Stimulated activated memory B cell treated with anti-CD40 and anti-IgM and Interleukin-4, amounts not matched to agents 10 μg/mL and 1 μg/mL and 100 μg/mL, for 72 hours (primary cell): ENCODE results near the gene FCN2.
"Not testable (repeated sequence)": the region's sequence is repeated elsewhere in the genome, so short reads cannot be mapped to it uniquely, and the experiment has no call there.

Experiments used
- ATAC-seq: fragments of 150-1000 bp; cut with Tn5 transposase; 2 replicates; pipeline ENCODE4 v1.10.0; 2021
- H3K27ac Mint-ChIP-seq: one replicate; pipeline ENCODE4 v1.8.0; 2022; ENCODE audit warnings: mild to moderate bottlenecking, mixed read lengths
- H3K27me3 Mint-ChIP-seq: one replicate; pipeline ENCODE4 v1.8.0; 2022; ENCODE audit warnings: mixed read lengths
- H3K36me3 Mint-ChIP-seq: one replicate; pipeline ENCODE4 v1.8.0; 2022; ENCODE audit warnings: mixed read lengths
- H3K4me1 Mint-ChIP-seq: one replicate; pipeline ENCODE4 v1.8.0; 2022; ENCODE audit warnings: mixed read lengths
- H3K4me3 Mint-ChIP-seq: one replicate; pipeline ENCODE4 v1.8.0; 2022; ENCODE audit warnings: mild to moderate bottlenecking, moderate library complexity, mixed read lengths
- H3K9me3 Mint-ChIP-seq: one replicate; pipeline ENCODE4 v1.8.0; 2022; ENCODE audit warnings: mixed read lengths

Gene FCN2

GRCh38 chr9:134855900-134856377 lies 24.7 kb upstream of the FCN2 start:
- peaks cover 8% of the 10 kb centered on the region for H3K36me3 Mint-ChIP-seq
- no peak overlapping the region for H3K27ac Mint-ChIP-seq
- peaks cover 33% of the 10 kb centered on the region for H3K27me3 Mint-ChIP-seq
- H3K4me3 Mint-ChIP-seq = no peak overlapping the region
- H3K9me3 Mint-ChIP-seq = peaks cover 12% of the 10 kb centered on the region
- peaks cover 10% of the 10 kb centered on the region for H3K4me1 Mint-ChIP-seq
- no peak for ATAC-seq

DNA sequence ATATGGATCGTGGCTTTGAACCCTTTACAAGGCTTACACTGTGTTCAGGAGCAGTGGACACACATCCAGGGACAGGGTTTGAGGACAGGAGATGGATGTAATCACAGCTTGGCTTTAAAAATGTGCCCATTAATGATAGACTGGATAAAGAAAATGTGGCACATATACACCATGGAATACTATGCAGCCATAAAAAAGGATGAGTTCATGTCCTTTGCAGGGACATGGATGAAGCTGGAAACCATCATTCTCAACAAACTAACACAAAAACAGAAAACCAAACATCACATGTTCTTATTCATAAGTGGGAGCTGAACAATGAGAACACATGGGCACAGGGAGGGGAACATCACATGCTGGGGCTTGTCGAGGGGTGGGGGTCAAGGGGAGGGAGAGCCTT lies 23.2 kb upstream of the FCN2 start:
- H3K4me3 Mint-ChIP-seq, H3K27ac Mint-ChIP-seq, H3K36me3 Mint-ChIP-seq, ATAC-seq: not testable (repeated sequence)
- peaks cover 33% of the 10 kb centered on the region for H3K27me3 Mint-ChIP-seq
- peaks cover 10% of the 10 kb centered on the region for H3K4me1 Mint-ChIP-seq
- peaks cover 18% of the 10 kb centered on the region for H3K9me3 Mint-ChIP-seq

DNA sequence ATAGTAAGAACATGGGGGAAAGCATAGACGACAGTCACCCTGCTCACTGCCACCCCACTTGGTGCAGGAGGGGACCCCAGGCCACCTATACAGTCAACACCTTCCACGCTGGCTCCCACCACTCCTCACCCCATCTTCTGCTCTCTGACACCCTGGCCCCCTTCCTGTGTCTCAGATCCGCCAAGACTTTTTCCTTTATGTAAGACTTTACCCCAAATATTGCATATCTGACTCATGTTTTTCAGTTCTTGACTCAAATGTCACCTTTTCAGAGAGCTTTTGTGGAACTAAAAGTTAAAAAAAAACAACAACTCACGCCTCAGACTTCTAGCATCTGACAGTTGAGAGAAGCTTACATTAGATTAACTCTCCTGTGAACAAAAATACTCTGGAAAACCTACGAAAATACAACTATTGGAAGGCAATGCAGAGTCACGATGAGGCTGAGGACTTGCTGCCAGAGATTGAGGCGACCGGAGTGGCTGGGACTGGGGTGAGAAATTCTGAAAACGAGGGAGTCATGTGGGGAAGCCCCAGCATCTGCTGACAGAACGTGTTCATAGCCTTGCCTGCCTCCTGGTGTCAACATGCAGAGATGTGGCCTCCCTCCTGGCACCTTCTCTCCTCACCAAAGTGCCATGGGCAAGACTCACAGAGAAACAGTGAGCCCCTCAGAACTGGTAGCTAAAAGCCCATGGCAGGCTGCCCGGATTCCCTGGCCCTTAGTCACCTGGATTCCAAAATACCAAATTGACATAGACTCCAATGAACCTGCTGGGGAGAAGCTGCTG lies 22.4 kb upstream of the FCN2 start:
- Mint-ChIP-seq H3K27ac (peak overlapping the region; percentile 92), H3K9me3 (peaks cover 18% of the 10 kb centered on the region), H3K36me3 (peaks cover 8% of the 10 kb centered on the region), H3K4me1 (peaks cover 10% of the 10 kb centered on the region), H3K4me3 (peak overlapping the region; percentile 52), H3K27me3 (peaks cover 33% of the 10 kb centered on the region)
- ATAC-seq = peak; percentile 85

DNA sequence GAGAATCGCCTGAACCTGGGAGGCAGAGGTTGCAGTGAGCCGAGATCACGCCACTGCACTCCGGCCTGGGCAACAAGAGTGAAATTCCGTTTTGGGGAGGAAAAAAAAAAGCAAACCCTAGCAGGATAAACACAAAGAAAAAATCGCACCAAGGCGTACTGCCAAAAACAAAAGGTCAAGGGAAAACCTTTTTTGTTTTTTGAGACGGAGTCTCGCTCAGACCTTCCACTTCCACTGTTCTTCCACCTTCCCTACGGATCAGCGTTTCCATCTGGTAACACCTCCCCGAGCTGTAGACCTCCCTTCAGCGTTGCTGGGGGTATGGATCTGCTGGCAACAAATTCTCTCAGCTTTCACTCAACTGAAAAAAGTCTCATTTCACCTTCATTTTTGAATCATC lies 20.1 kb upstream of the FCN2 start:
- Mint-ChIP-seq H3K9me3 (peaks cover 18% of the 10 kb centered on the region), H3K4me3 (no peak overlapping the region), H3K36me3 (peaks cover 8% of the 10 kb centered on the region), H3K27me3 (peaks cover 18% of the 10 kb centered on the region), H3K27ac (no peak overlapping the region), H3K4me1 (peaks cover 10% of the 10 kb centered on the region)
- no peak for ATAC-seq

DNA sequence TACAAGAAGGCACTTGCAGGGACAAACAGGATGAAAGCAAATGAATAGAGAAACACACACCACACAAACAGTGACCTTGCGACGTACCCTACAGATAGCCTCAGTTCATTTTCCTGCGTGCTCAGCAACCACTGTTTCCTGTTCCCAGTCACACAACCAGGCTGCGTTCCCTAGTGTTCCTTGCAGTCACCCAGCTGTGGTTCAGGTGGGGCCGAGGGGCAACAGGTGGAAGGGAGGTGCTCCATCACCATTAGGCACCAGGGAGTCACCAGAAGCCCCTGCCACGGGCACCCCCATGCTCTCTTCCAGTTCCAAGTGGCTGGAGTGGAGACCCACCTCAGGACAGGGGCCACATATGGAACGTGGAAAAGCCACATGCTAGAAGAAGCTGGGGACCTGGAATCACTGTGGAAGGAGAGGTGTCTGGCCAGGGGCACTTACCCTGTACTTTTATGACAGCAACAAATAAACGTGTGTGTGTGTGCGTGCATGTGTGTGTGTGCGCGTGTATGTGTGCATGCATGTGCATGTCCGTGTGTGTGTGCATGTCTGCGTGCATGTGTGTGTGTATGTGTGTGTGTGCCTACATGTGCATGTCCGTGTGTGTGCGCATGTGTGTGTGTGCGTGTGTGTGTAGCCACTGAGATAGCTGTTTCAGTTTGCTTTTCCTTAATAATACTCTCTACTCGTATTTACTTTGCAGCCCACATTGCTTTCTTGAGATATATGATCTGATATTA lies 18.8 kb upstream of the FCN2 start:
- ATAC-seq = no peak
- Mint-ChIP-seq H3K4me1 (peaks cover 10% of the 10 kb centered on the region), H3K36me3 (peaks cover 8% of the 10 kb centered on the region), H3K9me3 (peaks cover 18% of the 10 kb centered on the region), H3K27ac (no peak overlapping the region), H3K4me3 (no peak overlapping the region), H3K27me3 (peaks cover 8% of the 10 kb centered on the region)

- no peak for ATAC-seq
- H3K4me1 Mint-ChIP-seq = peaks cover 4% of the 10 kb centered on the region
- peaks cover 7% of the 10 kb centered on the region for H3K27me3 Mint-ChIP-seq
- no peak overlapping the region for H3K4me3 Mint-ChIP-seq
- H3K27ac Mint-ChIP-seq = no peak overlapping the region
- H3K36me3 Mint-ChIP-seq = no peaks in the 10 kb centered on the region
- H3K9me3 Mint-ChIP-seq = peaks cover 11% of the 10 kb centered on the region
Measured at GRCh38 chr9:134863306-134863902, 17.2 kb upstream of the FCN2 start.

DNA sequence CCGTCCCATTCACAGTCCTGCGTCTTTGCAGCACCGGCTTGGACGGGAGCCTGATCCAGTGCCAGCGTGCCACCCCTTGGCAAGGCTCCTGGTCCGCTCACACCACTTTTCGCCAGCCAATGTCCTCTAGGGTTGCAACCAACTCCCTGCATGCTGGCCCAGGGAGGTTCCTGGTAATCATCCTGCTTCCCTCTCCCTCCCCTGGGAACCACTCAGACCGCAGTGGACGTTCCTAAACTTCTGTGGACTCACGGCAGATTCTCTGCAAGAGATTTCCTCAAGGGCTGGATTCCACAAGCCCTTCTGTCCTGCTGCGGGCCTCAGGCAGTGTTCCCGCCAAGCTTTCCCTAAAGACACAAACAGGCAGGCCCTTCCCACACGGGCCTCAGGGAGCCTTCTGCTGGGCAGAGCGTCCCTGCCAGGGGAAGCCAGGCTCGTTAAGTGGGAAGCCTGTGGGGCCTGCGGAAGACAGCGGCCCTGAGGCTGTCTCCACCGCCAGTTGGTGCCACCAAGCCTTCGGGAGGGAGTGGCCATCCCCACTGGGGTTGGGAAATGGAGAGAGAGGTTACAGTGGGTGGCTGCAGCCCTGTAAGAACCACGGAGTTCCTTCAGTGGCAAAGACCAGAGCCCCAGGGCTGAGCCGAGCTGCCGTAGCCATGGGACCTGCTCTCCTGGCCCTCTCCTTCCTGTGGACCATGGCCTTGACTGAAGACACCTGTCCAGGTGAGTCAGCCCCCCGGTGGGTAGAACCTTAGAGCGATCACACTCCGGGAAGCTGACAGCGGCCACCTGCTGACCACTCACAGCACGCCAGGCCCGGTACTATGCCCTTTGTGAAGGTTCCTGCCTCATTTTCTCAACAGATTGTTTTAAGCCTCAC lies 16.4 kb upstream of the FCN2 start:
- no peak for ATAC-seq
- H3K36me3 Mint-ChIP-seq = no peaks in the 10 kb centered on the region
- H3K27me3 Mint-ChIP-seq = peaks cover 15% of the 10 kb centered on the region
- H3K4me1 Mint-ChIP-seq = peaks cover 5% of the 10 kb centered on the region
- no peak overlapping the region for H3K4me3 Mint-ChIP-seq
- H3K9me3 Mint-ChIP-seq = peaks cover 11% of the 10 kb centered on the region
- no peak overlapping the region for H3K27ac Mint-ChIP-seq

DNA sequence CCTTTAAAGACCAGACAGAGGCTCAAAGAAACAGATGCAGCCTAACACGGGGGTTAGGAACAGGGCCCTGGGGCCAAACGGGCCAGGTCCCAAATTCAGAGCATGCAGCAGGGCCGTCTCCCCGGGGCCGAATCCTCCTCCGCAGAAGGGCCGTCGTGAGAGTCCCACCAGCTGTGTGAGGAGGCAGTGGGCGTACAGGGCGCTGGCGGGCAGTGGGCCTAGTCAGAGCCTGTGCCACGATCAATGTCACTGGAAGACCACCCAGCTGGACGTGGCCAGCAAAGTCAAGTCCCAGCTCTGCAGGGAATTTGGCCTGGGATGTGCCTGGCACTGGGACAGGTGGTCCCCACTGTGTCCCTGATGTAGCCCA lies 15.8 kb upstream of the FCN2 start:
- H3K27me3 Mint-ChIP-seq = peaks cover 21% of the 10 kb centered on the region
- H3K36me3 Mint-ChIP-seq = no peaks in the 10 kb centered on the region
- H3K4me3 Mint-ChIP-seq = no peak overlapping the region
- peaks cover 11% of the 10 kb centered on the region for H3K9me3 Mint-ChIP-seq
- H3K4me1 Mint-ChIP-seq = peaks cover 11% of the 10 kb centered on the region
- no peak for ATAC-seq
- H3K27ac Mint-ChIP-seq = no peak overlapping the region

DNA sequence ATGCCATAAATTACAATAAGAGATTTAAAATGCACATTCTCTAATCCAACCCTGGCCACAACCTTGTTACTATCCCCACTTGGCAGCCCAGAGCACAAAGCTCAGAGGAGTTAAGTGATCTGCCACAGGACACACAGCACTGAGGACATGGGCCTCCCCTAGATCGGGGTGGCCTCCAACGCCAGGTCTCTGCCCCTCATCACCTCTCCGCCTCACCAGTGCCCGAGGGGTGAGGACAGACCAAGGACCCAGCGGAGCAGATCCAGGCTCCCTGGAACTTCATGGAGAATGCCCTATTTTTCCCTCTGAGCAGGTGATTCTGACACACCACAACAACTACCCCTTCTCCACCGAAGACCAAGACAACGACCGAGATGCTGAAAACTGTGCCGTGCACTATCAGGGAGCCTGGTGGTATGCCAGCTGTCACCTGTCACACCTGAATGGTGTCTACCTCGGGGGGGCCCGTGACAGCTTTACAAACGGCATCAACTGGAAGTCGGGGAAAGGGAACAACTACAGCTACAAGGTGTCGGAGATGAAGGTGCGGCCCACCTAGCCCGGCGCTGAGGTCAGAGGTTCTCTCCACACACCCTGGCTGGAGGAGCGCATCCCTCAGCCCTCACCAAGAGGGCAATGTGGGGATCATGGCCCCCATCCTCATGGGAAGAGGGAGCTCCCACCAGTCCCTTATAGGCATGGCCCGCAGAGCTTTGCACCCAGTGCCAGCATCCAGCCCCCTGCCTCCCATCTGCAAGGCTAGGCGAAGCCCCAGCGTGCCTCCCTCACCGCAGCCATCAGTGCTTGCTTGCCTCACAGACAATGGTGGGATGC lies 12.5 kb upstream of the FCN2 start:
- no peak for ATAC-seq
- peaks cover 36% of the 10 kb centered on the region for H3K27me3 Mint-ChIP-seq
- H3K27ac Mint-ChIP-seq = no peak overlapping the region
- H3K36me3 Mint-ChIP-seq = no peaks in the 10 kb centered on the region
- H3K9me3 Mint-ChIP-seq = peaks cover 2% of the 10 kb centered on the region
- H3K4me3 Mint-ChIP-seq = no peak overlapping the region
- H3K4me1 Mint-ChIP-seq = peaks cover 11% of the 10 kb centered on the region

DNA sequence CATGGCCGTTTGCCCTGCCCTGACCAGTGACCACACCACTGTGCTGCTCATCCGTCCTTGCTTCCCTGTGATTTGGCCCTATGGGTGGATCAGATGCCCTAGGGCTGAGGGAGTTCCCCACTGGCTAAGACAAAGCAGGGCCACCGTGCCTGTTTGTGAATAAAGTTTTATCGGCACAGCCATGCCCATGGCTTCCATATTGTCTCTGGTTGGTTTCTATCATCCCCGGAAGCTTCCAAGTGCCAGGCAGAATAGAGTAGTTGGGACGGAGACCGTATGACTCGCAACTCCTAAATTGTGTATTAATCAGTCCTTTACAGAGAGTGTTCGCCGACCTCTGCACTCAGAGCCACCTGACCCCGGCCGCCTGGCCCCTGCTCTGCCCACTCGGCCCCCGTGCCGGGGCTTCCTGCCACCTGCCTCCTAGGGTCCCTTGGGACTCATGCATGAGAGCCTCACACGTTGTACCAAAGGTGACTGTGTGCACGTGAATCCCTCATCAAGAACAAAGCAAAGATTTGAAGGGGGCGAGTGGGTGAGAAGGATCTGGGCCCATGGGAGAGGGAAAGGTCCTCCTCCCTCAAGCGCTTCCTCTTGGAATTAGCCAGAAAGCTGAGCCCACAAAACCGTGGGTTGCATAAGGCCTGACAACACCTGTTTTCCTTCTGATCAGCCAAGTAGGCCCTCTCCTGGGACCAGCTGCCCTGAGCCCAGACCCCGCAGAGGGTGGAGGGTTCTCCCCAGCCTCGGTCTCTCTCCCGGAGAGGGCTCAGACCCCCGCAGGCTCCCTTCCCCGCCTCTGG lies 11.7 kb upstream of the FCN2 start:
- no peak overlapping the region for H3K27ac Mint-ChIP-seq
- H3K9me3 Mint-ChIP-seq = peaks cover 2% of the 10 kb centered on the region
- H3K4me1 Mint-ChIP-seq = peaks cover 11% of the 10 kb centered on the region
- H3K27me3 Mint-ChIP-seq = peaks cover 36% of the 10 kb centered on the region
- H3K4me3 Mint-ChIP-seq = no peak overlapping the region
- H3K36me3 Mint-ChIP-seq = no peaks in the 10 kb centered on the region
- ATAC-seq = peak; percentile 53

- Mint-ChIP-seq H3K36me3 (no peaks in the 10 kb centered on the region), H3K4me3 (no peak overlapping the region), H3K27me3 (peaks cover 36% of the 10 kb centered on the region), H3K4me1 (peaks cover 11% of the 10 kb centered on the region), H3K27ac (no peak overlapping the region), H3K9me3 (peaks cover 2% of the 10 kb centered on the region)
- ATAC-seq = no peak
Measured at GRCh38 chr9:134869554-134870300, 10.9 kb upstream of the FCN2 start.

DNA sequence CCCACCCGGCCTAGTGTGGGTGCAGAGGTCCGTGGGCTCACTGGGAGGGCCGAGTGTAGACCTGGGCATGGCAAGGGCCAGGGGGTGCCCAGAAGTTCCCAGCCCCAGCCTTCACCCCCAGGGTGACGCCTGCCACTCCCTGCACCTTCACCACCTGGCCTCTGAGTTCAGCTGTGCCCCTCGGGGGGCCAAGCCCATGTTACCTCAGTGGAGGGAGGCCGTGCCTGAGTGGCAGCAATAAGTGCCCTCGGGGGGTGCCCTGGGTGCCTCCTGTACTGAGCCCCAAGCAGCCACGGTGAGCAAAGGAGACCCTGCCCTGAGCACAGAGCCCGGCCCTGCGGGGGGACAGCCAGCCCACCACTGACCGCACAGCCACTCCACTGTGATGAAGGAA lies 10.3 kb upstream of the FCN2 start:
- Mint-ChIP-seq H3K27ac (no peak overlapping the region), H3K4me3 (no peak overlapping the region), H3K4me1 (peaks cover 11% of the 10 kb centered on the region), H3K27me3 (peaks cover 36% of the 10 kb centered on the region), H3K9me3 (peaks cover 2% of the 10 kb centered on the region), H3K36me3 (no peaks in the 10 kb centered on the region)
- ATAC-seq = peak; percentile 8
